SIG-M5 (cell line): ENCODE measurements around the gene PKD1L1.
"Not testable (repeated sequence)": the region's sequence is repeated elsewhere in the genome, so short reads cannot be mapped to it uniquely, and the experiment has no call there.

ENCODE experiments used
- DNase-seq: peaks from one replicate; lab custom pipeline; 2025; lab: John Stamatoyannopoulos, UW

Gene PKD1L1

GRCh38 chr7:47818796-47819606, 129.3 kb downstream of the PKD1L1 start:
- no peak for DNase-seq

- DNase-seq: no peak
These were observed 130.3 kb downstream of the PKD1L1 start for GRCh38 chr7:47817917-47818316.

GRCh38 chr7:47816647-47817046, 131.6 kb downstream of the PKD1L1 start:
- no peak for DNase-seq

- DNase-seq: no peak
These were observed 132.4 kb downstream of the PKD1L1 start for GRCh38 chr7:47815867-47816266.

GRCh38 chr7:47814905-47815613, 133.2 kb downstream of the PKD1L1 start:
- DNase-seq: no peak

GRCh38 chr7:47813620-47814260, 134.5 kb downstream of the PKD1L1 start:
- DNase-seq: no peak

- DNase-seq: no peak
These were observed 135.7 kb downstream of the PKD1L1 start for GRCh38 chr7:47812429-47813136.

- no peak for DNase-seq
These were observed 136.5 kb downstream of the PKD1L1 start for GRCh38 chr7:47811632-47812380.

GRCh38 chr7:47809387-47809786, 138.9 kb downstream of the PKD1L1 start:
- no peak for DNase-seq

- DNase-seq: no peak
These were observed 139.9 kb downstream of the PKD1L1 start for GRCh38 chr7:47808321-47808720.

- no peak for DNase-seq
These were observed 140.5 kb downstream of the PKD1L1 start for GRCh38 chr7:47807756-47808155.

GRCh38 chr7:47807126-47807525, 141.1 kb downstream of the PKD1L1 start:
- no peak for DNase-seq

- DNase-seq: no peak
These were observed 141.6 kb downstream of the PKD1L1 start for GRCh38 chr7:47806701-47807103.

- no peak for DNase-seq
These were observed 143.3 kb downstream of the PKD1L1 start for GRCh38 chr7:47804767-47805545.

- no peak for DNase-seq
These were observed 144.4 kb downstream of the PKD1L1 start for GRCh38 chr7:47803846-47804245.

- no peak for DNase-seq
These were observed 145.2 kb downstream of the PKD1L1 start for GRCh38 chr7:47803025-47803424.

GRCh38 chr7:47801423-47801822, 146.8 kb downstream of the PKD1L1 start:
- no peak for DNase-seq

GRCh38 chr7:47799524-47799923, 148.7 kb downstream of the PKD1L1 start:
- no peak for DNase-seq

GRCh38 chr7:47796347-47796746, 151.9 kb downstream of the PKD1L1 start:
- DNase-seq: no peak

GRCh38 chr7:47795631-47796030, 152.6 kb downstream of the PKD1L1 start:
- DNase-seq: no peak

GRCh38 chr7:47795126-47795525, 153.1 kb downstream of the PKD1L1 start:
- DNase-seq: not testable (repeated sequence)
